ENCODE measurements around the gene JARID2.
"Not testable (repeated sequence)": the region's sequence is repeated elsewhere in the genome, so short reads cannot be mapped to it uniquely, and the experiment has no call there.

The JARID2 gene

DNA sequence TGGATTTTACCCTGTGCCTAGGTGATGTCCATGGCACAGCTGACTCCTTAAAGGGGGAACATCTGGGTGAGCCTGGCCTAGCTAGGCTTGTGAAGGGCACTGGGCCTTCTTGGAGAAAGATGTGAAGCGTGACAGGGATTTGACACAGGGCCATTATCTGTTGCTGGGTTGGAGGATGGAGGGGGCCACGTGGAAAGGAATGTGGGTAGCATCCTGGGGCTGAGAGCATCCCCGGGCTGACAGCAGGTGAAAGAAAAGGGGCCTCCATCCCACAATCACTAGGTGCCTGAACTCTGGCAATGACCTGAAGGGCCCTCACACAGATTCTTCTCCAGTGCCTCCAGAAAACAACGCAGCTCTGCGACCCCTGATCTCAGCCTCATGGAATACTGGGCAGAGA lies 292.2 kb downstream of the JARID2 start:
- TF ChIP-seq, protein P1, sequence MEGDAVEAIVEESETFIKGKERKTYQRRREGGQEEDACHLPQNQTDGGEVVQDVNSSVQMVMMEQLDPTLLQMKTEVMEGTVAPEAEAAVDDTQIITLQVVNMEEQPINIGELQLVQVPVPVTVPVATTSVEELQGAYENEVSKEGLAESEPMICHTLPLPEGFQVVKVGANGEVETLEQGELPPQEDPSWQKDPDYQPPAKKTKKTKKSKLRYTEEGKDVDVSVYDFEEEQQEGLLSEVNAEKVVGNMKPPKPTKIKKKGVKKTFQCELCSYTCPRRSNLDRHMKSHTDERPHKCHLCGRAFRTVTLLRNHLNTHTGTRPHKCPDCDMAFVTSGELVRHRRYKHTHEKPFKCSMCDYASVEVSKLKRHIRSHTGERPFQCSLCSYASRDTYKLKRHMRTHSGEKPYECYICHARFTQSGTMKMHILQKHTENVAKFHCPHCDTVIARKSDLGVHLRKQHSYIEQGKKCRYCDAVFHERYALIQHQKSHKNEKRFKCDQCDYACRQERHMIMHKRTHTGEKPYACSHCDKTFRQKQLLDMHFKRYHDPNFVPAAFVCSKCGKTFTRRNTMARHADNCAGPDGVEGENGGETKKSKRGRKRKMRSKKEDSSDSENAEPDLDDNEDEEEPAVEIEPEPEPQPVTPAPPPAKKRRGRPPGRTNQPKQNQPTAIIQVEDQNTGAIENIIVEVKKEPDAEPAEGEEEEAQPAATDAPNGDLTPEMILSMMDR (IDR thresholded peaks at IDR 0.05; ENCODE audit: poor library complexity, severe bottlenecking) = no peak
- no peak overlapping the region for H3K4me3 ChIP-seq (ENCODE audit: severe bottlenecking)
- DNase-seq (ENCODE audit: low spot score) (no peak), ATAC-seq (ENCODE audit: low read depth) (no peak)
- H3K9me3 ChIP-seq (ENCODE audit: severe bottlenecking) = no peaks in the 10 kb centered on the region
- H3K27me3 ChIP-seq (ENCODE audit: insufficient read depth, poor library complexity, severe bottlenecking) = no peaks in the 10 kb centered on the region
- H3K27ac ChIP-seq (ENCODE audit: poor library complexity, severe bottlenecking) = no peak overlapping the region
- H3K4me1 ChIP-seq (ENCODE audit: insufficient read depth, poor library complexity, severe bottlenecking) = no peaks in the 10 kb centered on the region
- no peaks in the 10 kb centered on the region for H3K36me3 ChIP-seq (ENCODE audit: low read depth)

DNA sequence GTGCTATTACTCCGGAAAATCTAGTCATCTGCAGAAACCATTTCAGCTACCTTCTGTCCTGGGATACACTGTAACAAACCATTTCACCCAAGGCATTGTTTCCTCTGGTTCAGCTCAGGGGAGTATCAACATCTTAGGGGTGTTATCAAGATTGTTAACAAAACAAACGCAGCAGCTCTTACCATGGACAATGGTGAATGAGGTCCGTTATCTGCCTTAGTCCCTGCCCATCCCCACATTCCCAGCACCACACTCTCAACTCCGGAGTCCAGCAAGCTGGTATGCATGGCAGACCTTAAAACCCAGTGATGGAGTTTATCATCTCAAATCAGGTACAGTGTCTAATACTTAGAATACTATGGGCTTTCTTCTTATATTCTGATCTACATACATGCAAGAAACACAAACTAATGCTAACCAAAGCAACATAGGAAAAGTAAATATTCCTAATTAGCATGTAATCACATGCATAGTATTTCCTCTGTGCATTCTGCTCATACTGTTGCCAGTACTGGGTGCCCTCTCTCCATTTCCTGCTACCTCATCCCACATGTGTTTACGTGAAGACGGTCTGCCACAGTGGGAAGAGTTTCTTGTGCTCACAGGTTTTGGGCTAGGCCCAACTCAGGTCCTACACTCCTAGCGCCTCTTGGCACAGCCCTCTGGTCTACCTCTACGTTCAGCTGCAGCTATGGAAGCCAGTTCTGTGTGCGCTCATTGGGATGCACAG lies 293.1 kb downstream of the JARID2 start:
- Histone ChIP-seq H3K36me3 (ENCODE audit: low read depth) (no peaks in the 10 kb centered on the region), H3K9me3 (ENCODE audit: severe bottlenecking) (no peaks in the 10 kb centered on the region), H3K27me3 (ENCODE audit: insufficient read depth, poor library complexity, severe bottlenecking) (no peaks in the 10 kb centered on the region), H3K27ac (ENCODE audit: poor library complexity, severe bottlenecking) (no peak overlapping the region), H3K4me1 (ENCODE audit: insufficient read depth, poor library complexity, severe bottlenecking) (no peaks in the 10 kb centered on the region), H3K4me3 (ENCODE audit: severe bottlenecking) (no peak overlapping the region)
- TF ChIP-seq, protein P1 (IDR thresholded peaks at IDR 0.05; ENCODE audit: poor library complexity, severe bottlenecking) = no peak
- DNase-seq (ENCODE audit: low spot score) (no peak), ATAC-seq (ENCODE audit: low read depth) (no peak)

DNA sequence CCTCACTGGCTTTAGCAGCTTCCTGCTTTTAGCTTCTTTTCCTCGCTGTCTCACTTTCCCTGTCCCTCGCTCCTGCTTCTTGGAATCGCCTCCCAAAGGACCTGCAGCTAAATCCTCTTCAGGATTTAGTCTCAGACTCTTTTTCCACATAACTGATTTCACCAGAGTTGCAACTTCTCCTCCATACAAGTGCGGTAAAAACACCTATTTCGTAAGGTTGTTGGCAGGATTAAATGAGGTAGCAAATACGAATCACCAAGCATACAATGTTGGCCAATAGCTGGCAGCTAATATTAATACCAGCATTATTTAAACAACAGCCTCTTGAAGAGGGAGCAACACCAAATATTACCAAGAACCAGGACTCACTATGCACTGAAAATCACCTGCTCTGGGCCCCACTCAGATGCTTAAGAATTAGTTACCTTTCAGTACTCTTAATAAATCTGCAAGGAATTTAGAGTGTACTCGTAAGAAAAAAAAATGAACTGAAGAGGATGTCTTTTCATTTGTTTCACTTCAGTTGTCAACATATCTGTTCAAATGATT lies 293.9 kb downstream of the JARID2 start:
- ATAC-seq (ENCODE audit: low read depth) = no peak
- no peak for DNase-seq (ENCODE audit: low spot score)
- no peak overlapping the region for H3K27ac ChIP-seq (ENCODE audit: poor library complexity, severe bottlenecking)
- no peaks in the 10 kb centered on the region for H3K27me3 ChIP-seq (ENCODE audit: insufficient read depth, poor library complexity, severe bottlenecking)
- TF ChIP-seq, protein P1 (IDR thresholded peaks at IDR 0.05; ENCODE audit: poor library complexity, severe bottlenecking) = no peak
- no peaks in the 10 kb centered on the region for H3K4me1 ChIP-seq (ENCODE audit: insufficient read depth, poor library complexity, severe bottlenecking)
- H3K4me3 ChIP-seq (ENCODE audit: severe bottlenecking) = no peak overlapping the region
- H3K36me3 ChIP-seq (ENCODE audit: low read depth) = no peaks in the 10 kb centered on the region
- H3K9me3 ChIP-seq (ENCODE audit: severe bottlenecking) = no peaks in the 10 kb centered on the region

DNA sequence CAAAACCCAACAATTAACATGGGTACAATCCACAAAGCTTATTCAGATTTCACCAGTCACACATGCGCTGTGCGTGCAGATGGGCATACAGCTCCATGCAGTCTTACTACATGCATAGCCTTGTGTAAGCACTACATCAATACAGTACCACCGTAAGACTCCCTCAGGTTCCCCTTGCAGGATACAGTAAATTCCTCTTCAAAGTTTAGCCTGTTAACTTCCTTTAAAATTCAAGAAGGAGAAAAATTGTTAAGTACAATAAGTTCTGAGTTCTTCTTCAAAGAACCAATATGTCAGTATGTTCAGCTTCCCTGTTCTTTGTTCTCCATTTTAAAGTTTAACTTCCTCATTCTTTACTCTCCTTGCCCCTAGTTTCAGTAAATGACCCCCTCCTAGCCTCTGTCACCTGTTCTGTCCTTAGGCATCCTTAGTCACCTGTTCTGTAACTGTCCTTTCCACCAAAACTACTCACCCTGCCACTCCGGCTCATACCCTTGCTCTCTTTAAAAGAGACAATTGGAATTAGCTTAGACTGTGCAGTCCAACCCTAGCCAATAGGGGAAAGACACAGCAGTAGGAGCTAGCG lies 297.6 kb downstream of the JARID2 start:
- H3K27me3 ChIP-seq (ENCODE audit: insufficient read depth, poor library complexity, severe bottlenecking); H3K4me1 ChIP-seq (ENCODE audit: insufficient read depth, poor library complexity, severe bottlenecking); DNase-seq (ENCODE audit: low spot score); H3K9me3 ChIP-seq (ENCODE audit: severe bottlenecking); H3K36me3 ChIP-seq (ENCODE audit: low read depth); H3K27ac ChIP-seq (ENCODE audit: poor library complexity, severe bottlenecking); H3K4me3 ChIP-seq (ENCODE audit: severe bottlenecking); ATAC-seq (ENCODE audit: low read depth): not testable (repeated sequence)

DNA sequence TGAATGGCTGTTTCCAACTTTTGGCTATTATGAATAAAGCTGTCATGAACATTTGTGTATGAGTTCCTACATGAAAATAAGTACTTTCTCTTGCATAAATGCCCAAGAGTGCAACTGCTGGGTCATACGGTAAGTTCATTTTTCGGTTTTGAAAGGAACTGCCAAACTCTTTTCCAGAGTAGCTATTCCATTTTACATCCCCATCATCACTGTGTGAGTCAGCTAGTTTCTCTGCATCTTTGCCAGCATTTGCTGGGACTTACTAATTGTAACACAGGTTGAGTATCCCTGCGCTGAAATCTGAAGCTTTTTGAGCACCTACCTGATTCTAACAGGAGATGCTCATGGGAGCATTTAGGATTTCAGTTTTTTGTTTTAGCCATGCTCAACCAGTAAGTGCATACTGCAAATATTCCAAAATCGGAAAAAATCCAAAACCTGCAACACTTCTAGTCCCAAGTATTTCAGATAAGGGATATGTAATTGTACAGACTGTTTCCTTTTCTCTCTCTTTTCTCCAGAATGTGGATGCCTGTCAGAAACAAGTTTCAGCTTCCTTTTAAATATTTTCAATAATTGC lies 298.5 kb downstream of the JARID2 start:
- Histone ChIP-seq H3K4me1 (ENCODE audit: insufficient read depth, poor library complexity, severe bottlenecking) (no peaks in the 10 kb centered on the region), H3K27me3 (ENCODE audit: insufficient read depth, poor library complexity, severe bottlenecking) (no peaks in the 10 kb centered on the region), H3K9me3 (ENCODE audit: severe bottlenecking) (no peaks in the 10 kb centered on the region), H3K4me3 (ENCODE audit: severe bottlenecking) (no peak overlapping the region), H3K36me3 (ENCODE audit: low read depth) (no peaks in the 10 kb centered on the region), H3K27ac (ENCODE audit: poor library complexity, severe bottlenecking) (no peak overlapping the region)
- DNase-seq (ENCODE audit: low spot score) = no peak
- TF ChIP-seq, protein P1 (IDR thresholded peaks at IDR 0.05; ENCODE audit: poor library complexity, severe bottlenecking) = no peak
- no peak for ATAC-seq (ENCODE audit: low read depth)
